Measurements from ENCODE around the gene SLC6A5. TPM values are rescaled to one million over a fixed set of nuclear protein-coding genes. Genes with fewer than 3 reads are reported as not detected.

Gene SLC6A5
- total RNA-seq, 2 experiments from 2014 or later: not detected

DNA sequence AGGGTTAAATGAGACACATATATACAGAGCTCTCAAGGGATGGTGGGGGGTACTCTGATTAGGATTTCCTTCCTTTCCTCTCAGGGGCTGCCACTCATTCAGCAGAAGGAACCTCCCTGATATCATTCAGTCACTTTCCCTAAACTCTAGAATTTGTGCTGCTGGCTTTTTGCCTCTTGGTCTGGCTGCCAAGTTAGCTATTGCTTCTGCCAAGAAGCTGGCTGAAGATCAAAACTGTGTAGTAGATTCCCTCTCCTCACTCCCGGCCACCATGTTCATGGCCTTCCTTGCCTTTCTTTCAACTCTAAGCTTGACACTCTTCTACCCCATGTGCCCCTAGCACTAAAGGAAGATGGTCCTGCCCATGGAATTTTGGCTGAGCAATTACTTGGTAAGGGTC lies 18.7 kb downstream of the SLC6A5 start:
- Mint-ChIP-seq H3K27ac (no peak overlapping the region), H3K9me3 (no peaks in the 10 kb centered on the region), H3K4me3 (no peak overlapping the region), H3K27me3 (peaks cover 9% of the 10 kb centered on the region), H3K4me1 (no peaks in the 10 kb centered on the region), H3K36me3 (no peaks in the 10 kb centered on the region)
- DNase-seq (no peak), ATAC-seq (ENCODE audit: low read depth) (no peak)
- POLR2A ChIA-PET: no interaction called here

DNA sequence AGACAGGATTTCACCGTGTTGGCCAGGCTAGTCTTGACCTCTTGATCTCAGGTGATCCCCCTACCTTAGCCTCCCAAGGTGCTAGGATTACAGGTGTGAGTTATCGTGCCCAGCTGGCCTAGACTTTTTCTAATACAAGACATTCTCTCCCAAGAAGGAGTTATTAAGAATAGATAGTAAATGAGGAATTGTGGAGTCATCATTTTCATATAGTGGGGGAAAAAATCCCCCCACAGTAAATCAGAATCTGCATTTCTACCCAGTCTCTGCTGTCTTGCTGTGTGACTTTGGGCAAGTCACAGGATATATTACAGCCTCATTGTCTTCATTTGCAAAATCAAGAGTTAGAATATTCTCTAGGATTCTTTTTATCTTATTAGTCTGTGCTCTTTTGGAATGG lies 21.6 kb downstream of the SLC6A5 start:
- H3K9me3 Mint-ChIP-seq: no peaks in the 10 kb centered on the region
- H3K36me3 Mint-ChIP-seq: no peaks in the 10 kb centered on the region
- H3K4me3 Mint-ChIP-seq: no peak overlapping the region
- H3K27me3 Mint-ChIP-seq: peaks cover 9% of the 10 kb centered on the region
- DNase-seq (no peak), ATAC-seq (ENCODE audit: low read depth) (no peak)
- H3K27ac Mint-ChIP-seq: no peak overlapping the region
- H3K4me1 Mint-ChIP-seq: no peaks in the 10 kb centered on the region
- POLR2A ChIA-PET: no interaction called here

DNA sequence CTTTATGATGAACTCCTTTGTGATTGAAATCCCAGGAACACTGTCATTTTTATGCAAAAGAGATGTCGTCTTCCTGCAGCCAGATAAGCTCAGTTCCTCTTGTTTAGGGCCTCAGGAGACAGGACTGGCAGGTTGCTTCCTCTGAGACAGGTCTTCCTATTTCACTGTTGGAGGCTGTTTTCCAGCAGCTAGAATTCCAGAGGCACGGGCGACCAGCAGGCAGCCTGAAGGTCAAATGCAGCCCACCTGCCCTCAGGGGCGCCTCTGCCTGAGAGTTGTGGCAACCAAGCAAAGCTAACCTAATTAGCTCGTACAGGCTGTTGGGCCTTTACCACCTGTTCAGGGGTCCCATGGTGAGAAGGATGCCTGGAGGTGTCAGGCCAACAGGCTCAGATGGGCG lies 22.3 kb downstream of the SLC6A5 start:
- Mint-ChIP-seq H3K27me3 (peaks cover 9% of the 10 kb centered on the region), H3K27ac (no peak overlapping the region), H3K9me3 (no peaks in the 10 kb centered on the region), H3K4me3 (no peak overlapping the region), H3K36me3 (no peaks in the 10 kb centered on the region), H3K4me1 (no peaks in the 10 kb centered on the region)
- no peak for ATAC-seq (ENCODE audit: low read depth)
- POLR2A ChIA-PET: no interaction called here
- DNase-seq: no peak

DNA sequence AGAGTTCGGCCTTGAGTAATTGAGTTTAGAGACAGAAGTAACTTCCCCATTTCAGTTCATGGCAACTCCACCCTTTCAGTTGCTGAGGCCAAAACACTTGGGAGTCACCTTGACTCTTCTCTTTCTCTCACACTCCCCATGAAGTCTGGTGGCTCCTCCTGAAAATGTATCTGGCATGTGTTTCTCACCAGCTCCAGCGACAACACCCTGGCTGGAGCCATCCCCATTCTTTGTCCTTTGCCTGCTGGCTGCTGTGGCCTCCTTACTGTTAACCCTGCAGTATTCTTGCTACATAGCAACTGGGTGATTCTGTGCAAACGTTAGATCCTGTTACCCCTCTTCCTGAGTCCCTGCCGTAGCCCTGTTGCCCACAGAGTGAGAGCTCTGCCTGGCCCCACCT lies 23.8 kb downstream of the SLC6A5 start:
- H3K9me3 Mint-ChIP-seq: no peaks in the 10 kb centered on the region
- ATAC-seq (ENCODE audit: low read depth) (no peak), DNase-seq (no peak)
- no peaks in the 10 kb centered on the region for H3K36me3 Mint-ChIP-seq
- no peak overlapping the region for H3K27ac Mint-ChIP-seq
- peaks cover 7% of the 10 kb centered on the region for H3K27me3 Mint-ChIP-seq
- H3K4me3 Mint-ChIP-seq: no peak overlapping the region
- no peaks in the 10 kb centered on the region for H3K4me1 Mint-ChIP-seq
- POLR2A ChIA-PET: no interaction called here

DNA sequence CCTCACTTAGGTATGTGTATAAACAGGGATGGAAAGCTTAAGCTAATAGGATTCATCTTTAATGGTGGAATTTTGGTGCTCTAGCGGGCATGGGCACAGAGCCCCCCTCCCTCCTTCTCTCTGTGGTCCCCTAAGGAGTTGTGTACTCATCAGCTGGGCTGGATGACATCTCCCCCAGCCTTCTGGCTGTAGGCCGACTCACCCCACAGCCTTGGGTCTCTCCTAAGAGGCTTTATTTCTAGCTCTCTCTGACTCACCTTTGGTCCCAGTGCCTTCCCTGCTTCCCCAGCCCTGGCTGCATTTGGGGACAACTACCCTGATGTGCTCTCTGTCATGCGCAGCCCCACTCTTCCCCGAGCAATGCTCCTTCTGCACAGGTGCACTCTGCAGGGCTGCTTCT lies 26.9 kb downstream of the SLC6A5 start:
- DNase-seq (no peak), ATAC-seq (ENCODE audit: low read depth) (no peak)
- Mint-ChIP-seq H3K27me3 (peaks cover 9% of the 10 kb centered on the region), H3K27ac (no peak overlapping the region), H3K9me3 (no peaks in the 10 kb centered on the region), H3K4me1 (no peaks in the 10 kb centered on the region), H3K36me3 (no peaks in the 10 kb centered on the region), H3K4me3 (no peak overlapping the region)
- POLR2A ChIA-PET: no interaction called here

DNA sequence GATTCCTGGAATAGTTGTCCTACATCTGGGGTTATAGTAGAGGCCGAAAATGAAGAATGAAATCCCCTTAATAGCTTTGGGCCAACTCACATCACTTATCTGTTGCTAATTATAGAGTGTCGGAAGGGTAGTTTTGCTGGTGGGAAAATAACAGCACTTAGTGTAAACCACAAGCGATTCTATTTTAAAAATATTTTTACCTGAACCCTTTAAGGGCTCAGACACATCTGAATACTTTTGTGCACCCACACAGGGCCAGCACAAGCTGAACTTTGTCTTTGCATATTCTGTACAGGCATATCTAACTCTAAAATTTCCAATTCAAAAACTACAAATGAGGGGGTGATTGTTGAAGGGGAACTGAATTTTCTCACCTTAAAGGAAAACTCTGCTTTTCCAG lies 27.6 kb downstream of the SLC6A5 start:
- no peak overlapping the region for H3K4me3 Mint-ChIP-seq
- H3K9me3 Mint-ChIP-seq: no peaks in the 10 kb centered on the region
- POLR2A ChIA-PET: no interaction called here
- H3K36me3 Mint-ChIP-seq: no peaks in the 10 kb centered on the region
- DNase-seq (no peak), ATAC-seq (ENCODE audit: low read depth) (no peak)
- H3K27me3 Mint-ChIP-seq: peaks cover 9% of the 10 kb centered on the region
- no peak overlapping the region for H3K27ac Mint-ChIP-seq
- no peaks in the 10 kb centered on the region for H3K4me1 Mint-ChIP-seq

DNA sequence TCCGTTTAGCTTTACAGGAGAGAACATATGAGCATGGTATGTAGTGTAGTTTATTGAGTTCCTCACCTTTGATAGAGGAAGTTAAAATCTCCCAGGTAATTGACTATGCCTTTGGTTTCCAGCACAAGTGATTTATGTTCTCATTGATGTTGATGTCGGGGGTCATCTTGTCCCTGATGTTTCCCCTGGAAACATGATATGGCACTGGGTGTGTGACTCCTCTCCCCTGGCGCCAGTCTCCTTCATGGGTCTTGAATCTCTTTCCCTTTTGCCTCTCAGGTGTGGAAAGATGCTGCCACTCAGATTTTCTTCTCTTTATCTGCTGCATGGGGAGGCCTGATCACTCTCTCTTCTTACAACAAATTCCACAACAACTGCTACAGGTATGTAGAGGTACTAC lies 28.3 kb downstream of the SLC6A5 start:
- H3K27me3 Mint-ChIP-seq: peaks cover 9% of the 10 kb centered on the region
- no peak overlapping the region for H3K4me3 Mint-ChIP-seq
- no peaks in the 10 kb centered on the region for H3K36me3 Mint-ChIP-seq
- DNase-seq (no peak), ATAC-seq (ENCODE audit: low read depth) (no peak)
- H3K27ac Mint-ChIP-seq: no peak overlapping the region
- POLR2A ChIA-PET: no interaction called here
- H3K4me1 Mint-ChIP-seq: no peaks in the 10 kb centered on the region
- H3K9me3 Mint-ChIP-seq: no peaks in the 10 kb centered on the region

DNA sequence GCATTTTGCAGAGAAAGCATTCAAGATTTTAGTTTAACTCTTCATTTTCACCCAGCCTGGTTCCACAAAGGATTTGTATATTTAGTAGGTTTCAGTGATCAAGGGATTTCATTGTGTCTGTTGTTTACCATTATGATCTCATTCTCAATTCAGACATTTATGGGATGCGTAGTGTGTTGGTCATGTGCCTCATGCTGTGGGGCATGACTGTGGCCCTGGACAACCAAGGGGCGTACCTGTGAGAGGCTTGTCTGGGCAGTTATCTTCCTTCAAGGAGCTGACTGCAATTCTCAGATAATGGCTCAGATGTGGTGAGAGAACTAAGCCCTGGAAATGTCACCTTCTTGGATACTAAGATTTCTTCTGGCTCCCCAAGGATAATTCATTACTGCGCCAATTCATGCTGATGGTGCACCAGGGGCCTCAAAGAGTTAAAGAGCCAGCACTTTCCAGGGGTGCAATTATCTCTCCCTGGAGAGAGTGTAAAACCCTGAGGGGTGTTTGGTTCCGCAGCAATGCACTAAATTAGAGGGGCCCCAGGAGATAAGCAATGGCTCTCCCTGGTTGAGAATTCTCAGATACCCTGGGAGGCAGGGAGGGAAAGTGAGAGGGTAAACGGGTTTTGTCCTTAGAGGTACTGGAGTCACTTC lies 32.2 kb downstream of the SLC6A5 start:
- Mint-ChIP-seq H3K4me1 (no peaks in the 10 kb centered on the region), H3K27ac (no peak overlapping the region), H3K9me3 (no peaks in the 10 kb centered on the region), H3K4me3 (no peak overlapping the region), H3K36me3 (no peaks in the 10 kb centered on the region), H3K27me3 (peaks cover 7% of the 10 kb centered on the region)
- no peak for DNase-seq
- POLR2A ChIA-PET: no interaction called here
- no peak for ATAC-seq (ENCODE audit: low read depth)

DNA sequence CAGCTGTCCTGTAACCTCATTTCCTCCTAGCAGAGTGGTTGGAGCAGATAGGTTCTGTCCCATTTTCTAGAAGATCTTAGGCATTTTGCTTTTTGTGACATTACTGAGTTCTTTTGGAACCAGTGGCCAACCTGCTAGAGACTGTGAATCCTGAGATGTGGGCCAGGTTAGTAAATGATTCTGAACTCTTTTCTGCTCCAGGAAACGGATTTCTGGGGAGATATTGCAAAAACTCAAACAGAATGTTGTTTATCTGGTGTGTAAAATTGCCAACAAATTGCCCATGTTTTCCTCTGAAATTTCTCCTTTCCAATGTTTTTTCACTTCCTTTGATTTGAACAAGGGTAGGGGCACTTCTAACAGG lies 32.7 kb downstream of the SLC6A5 start:
- Mint-ChIP-seq H3K9me3 (no peaks in the 10 kb centered on the region), H3K27me3 (peaks cover 7% of the 10 kb centered on the region), H3K27ac (no peak overlapping the region), H3K36me3 (no peaks in the 10 kb centered on the region), H3K4me1 (no peaks in the 10 kb centered on the region), H3K4me3 (no peak overlapping the region)
- DNase-seq: no peak
- no peak for ATAC-seq (ENCODE audit: low read depth)
- POLR2A ChIA-PET: no interaction called here

DNA sequence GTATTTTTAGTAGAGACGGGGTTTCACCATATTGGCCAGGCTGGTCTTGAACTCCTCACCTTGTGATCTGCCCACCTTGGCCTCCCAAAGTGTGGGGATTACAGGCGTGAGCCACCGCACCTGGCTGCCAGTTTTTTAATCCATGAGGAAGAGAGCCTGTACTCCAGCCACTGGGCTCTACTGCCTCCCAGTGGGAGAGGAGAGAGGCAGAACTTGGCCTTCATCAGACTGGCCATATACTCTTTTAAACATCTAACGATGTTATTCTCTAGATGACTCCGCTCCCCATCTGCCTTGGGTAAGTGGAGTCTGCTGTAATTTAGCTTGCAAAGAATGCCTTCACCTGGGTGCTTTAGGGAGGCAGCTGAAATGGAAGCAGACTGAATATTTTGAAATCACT lies 34.6 kb downstream of the SLC6A5 start:
- no peaks in the 10 kb centered on the region for H3K36me3 Mint-ChIP-seq
- no peak overlapping the region for H3K4me3 Mint-ChIP-seq
- H3K27me3 Mint-ChIP-seq: peaks cover 2% of the 10 kb centered on the region
- ATAC-seq (ENCODE audit: low read depth) (no peak), DNase-seq (no peak)
- POLR2A ChIA-PET: no interaction called here
- no peaks in the 10 kb centered on the region for H3K9me3 Mint-ChIP-seq
- no peak overlapping the region for H3K27ac Mint-ChIP-seq
- H3K4me1 Mint-ChIP-seq: no peaks in the 10 kb centered on the region

DNA sequence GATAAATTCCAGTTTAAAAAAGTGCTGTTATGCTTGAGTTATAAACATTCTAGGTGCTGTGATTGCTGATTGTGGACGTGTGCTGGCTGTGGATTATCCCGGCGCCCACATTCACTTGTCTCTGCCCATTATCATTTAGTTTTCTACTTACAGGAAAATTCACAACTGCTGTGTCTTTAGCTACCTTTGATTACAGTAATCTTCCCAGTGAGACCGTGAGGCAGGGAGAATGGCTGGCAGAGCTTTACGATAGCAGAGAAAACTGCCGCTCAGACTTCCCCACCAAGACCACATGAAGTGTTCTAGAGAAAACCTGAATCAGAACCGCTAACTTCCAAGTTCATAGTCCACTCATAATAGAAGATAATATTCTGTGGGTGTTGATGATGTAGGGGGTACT lies 35.4 kb downstream of the SLC6A5 start:
- ATAC-seq (ENCODE audit: low read depth) (no peak), DNase-seq (no peak)
- Mint-ChIP-seq H3K9me3 (no peaks in the 10 kb centered on the region), H3K36me3 (no peaks in the 10 kb centered on the region), H3K27me3 (no peaks in the 10 kb centered on the region), H3K4me1 (no peaks in the 10 kb centered on the region), H3K27ac (no peak overlapping the region), H3K4me3 (no peak overlapping the region)
- POLR2A ChIA-PET: no interaction called here

DNA sequence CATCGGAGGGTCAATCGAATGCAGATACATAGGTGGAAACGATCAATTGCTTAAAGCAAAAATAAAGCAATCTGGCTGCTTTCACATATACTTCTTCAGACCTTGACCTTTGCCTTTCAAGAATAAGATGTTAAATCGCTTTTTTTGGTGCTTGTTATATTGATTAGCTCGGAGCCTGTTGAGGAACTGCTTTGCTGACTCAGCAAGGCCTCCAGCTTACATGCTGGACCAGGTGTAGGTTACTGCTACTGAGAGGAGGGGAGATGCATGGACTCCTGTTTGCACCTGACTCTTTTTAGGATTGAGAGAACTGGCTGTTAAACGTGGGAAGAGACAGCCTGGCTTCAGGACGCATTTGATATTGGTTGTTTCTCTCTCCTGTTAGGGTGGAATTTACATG lies 38.7 kb downstream of the SLC6A5 start:
- H3K4me3 Mint-ChIP-seq: no peak overlapping the region
- H3K9me3 Mint-ChIP-seq: no peaks in the 10 kb centered on the region
- POLR2A ChIA-PET: no interaction called here
- ATAC-seq (ENCODE audit: low read depth) (no peak), DNase-seq (no peak)
- no peaks in the 10 kb centered on the region for H3K27me3 Mint-ChIP-seq
- H3K4me1 Mint-ChIP-seq: no peaks in the 10 kb centered on the region
- H3K27ac Mint-ChIP-seq: no peak overlapping the region
- no peaks in the 10 kb centered on the region for H3K36me3 Mint-ChIP-seq

DNA sequence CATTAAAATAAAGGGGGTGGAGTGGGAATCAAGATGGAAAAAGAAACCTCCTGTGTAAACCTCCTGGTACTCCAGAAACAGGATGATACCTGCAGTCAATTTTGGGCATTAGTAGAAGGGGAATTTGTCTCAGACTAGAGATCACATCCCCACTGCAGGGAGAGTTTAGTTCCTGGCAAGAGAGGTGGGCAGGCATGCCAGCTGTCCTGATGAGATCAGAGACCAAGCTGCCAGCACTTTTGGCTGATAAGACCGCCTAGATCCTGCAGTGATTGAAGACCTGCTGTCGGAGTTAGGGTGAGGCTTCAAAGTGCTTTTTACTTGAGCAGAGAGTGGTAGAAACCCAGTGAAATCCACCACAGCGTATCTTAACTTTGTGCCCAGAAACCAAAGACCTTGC lies 40.3 kb downstream of the SLC6A5 start:
- H3K9me3 Mint-ChIP-seq: no peaks in the 10 kb centered on the region
- ATAC-seq (ENCODE audit: low read depth): no peak
- no peaks in the 10 kb centered on the region for H3K36me3 Mint-ChIP-seq
- no peaks in the 10 kb centered on the region for H3K4me1 Mint-ChIP-seq
- no peaks in the 10 kb centered on the region for H3K27me3 Mint-ChIP-seq
- POLR2A ChIA-PET: no interaction called here
- DNase-seq: no peak
- no peak overlapping the region for H3K4me3 Mint-ChIP-seq
- H3K27ac Mint-ChIP-seq: no peak overlapping the region

DNA sequence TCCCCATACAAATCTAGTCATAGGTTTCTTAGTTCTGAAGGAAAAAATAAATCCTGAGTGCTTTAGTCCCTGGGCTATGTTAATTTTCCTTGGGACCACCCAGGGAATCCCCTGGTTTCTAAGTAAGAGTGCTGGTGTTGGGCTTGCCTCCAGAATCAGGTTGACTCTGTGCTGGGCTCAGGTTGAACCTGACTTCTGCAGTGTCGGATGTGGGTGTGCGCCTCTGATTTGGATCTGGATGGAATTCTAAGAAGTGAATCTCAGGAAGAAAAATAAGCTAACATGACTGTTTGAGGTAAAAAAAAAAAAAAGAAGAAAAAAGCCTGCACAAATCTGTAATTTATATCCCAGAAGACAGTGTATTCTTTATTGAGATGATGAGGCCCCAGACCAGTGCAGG lies 41.0 kb downstream of the SLC6A5 start:
- no peak for ATAC-seq (ENCODE audit: low read depth)
- no peaks in the 10 kb centered on the region for H3K4me1 Mint-ChIP-seq
- no peak overlapping the region for H3K27ac Mint-ChIP-seq
- POLR2A ChIA-PET: no interaction called here
- no peak for DNase-seq
- H3K27me3 Mint-ChIP-seq: peaks cover 2% of the 10 kb centered on the region
- no peaks in the 10 kb centered on the region for H3K36me3 Mint-ChIP-seq
- no peaks in the 10 kb centered on the region for H3K9me3 Mint-ChIP-seq
- no peak overlapping the region for H3K4me3 Mint-ChIP-seq

DNA sequence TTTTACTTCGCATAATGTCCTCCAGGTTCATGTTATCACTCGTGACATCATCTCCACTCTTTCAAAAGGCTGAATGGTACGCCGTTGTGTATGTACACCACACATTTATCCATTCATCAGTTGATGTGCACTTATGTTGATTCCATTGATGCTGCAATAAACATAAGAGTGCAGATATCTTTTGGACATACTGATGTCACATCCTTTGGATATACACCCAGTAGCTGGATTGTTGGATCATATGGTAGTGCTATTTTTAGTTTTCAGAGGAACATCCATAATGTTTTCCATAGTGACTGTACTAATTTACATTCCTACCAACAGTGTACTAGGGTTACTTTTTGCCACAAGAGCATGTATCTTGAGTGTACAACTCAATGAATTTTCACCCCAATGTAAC lies 45.0 kb downstream of the SLC6A5 start:
- Mint-ChIP-seq H3K9me3 (no peaks in the 10 kb centered on the region), H3K36me3 (no peaks in the 10 kb centered on the region), H3K4me1 (no peaks in the 10 kb centered on the region), H3K27me3 (peaks cover 4% of the 10 kb centered on the region), H3K4me3 (no peak overlapping the region), H3K27ac (no peak overlapping the region)
- POLR2A ChIA-PET: no interaction called here
- no peak for ATAC-seq (ENCODE audit: low read depth)
- no peak for DNase-seq

Data from activated naive CD8-positive, alpha-beta T cell treated with anti-CD3 and anti-CD28 coated beads, Interleukin-2, amount 10 ng/mL, durations not matched to agents 7 days and 5 days (primary cell).